HepG2 (cell line): Measurements from ENCODE around the gene SYNGR2. TPM values are rescaled to one million over a fixed set of nuclear protein-coding genes. Genes with fewer than 3 reads are reported as not detected.

Experiments
- ARID5B ChIP-seq: IDR thresholded peaks from 2 replicates; pipeline ENCODE4 v1.4.0; 2020; ENCODE audit warnings: mild to moderate bottlenecking, missing genetic modification reagents
- EP300 ChIP-seq, 3 experiments: sonication (generic) in 1 of 3; formaldehyde crosslinking in 1 of 3; IDR thresholded peaks; 2 replicates each; pipeline versions ENCODE4 v1.5.1 to v1.6.1; 2011 to 2020; ENCODE audit warnings: low read depth in 2 of 3, low read length in 2 of 3, borderline replicate concordance in 1 of 3, improper control_type of control experiment in 1 of 3, mild to moderate bottlenecking in 1 of 3, missing genetic modification reagents in 1 of 3, moderate library complexity in 1 of 3
- FOSL2 ChIP-seq: sonication (generic); formaldehyde crosslinking; IDR thresholded peaks from 2 replicates; pipeline ENCODE4 v1.4.0; 2020; ENCODE audit warnings: missing genetic modification reagents
- HDAC2 ChIP-seq: sonication (generic); formaldehyde crosslinking; IDR thresholded peaks from 2 replicates; pipeline ENCODE4 v1.4.0; 2020; ENCODE audit warnings: missing genetic modification reagents
- KLF9 ChIP-seq: IDR thresholded peaks from 2 replicates; pipeline ENCODE4 v1.6.1; 2016; ENCODE audit warnings: low read depth
- NFE2L1 ChIP-seq: sonication (generic); formaldehyde crosslinking; IDR thresholded peaks from 2 replicates; pipeline ENCODE4 v1.4.0; 2020; ENCODE audit warnings: missing genetic modification reagents, mild to moderate bottlenecking, borderline replicate concordance
- NR2F1 ChIP-seq, 2 experiments: fragments of 450-650 bp in 1 of 2; formaldehyde crosslinking in 1 of 2; IDR thresholded peaks; 2 replicates each; pipeline versions ENCODE4 v1.5.0 to v1.6.1; 2016 to 2020; ENCODE audit warnings: mild to moderate bottlenecking in 1 of 2, missing compliant biosample characterization in 1 of 2, missing genetic modification reagents in 1 of 2, moderate library complexity in 1 of 2
- RXRB ChIP-seq: IDR thresholded peaks from 2 replicates; pipeline ENCODE4 v1.6.1; 2016; ENCODE audit warnings: borderline replicate concordance, missing genetic modification reagents, missing compliant biosample characterization
- USF2 ChIP-seq, 2 experiments: sonication (generic) in 1 of 2; formaldehyde crosslinking in 1 of 2; IDR thresholded peaks; 2 replicates each; pipeline versions ENCODE4 v1.5.1 to v1.6.1; 2011 to 2020; ENCODE audit warnings: borderline replicate concordance in 1 of 2, low read depth in 1 of 2, low read length in 1 of 2, mild to moderate bottlenecking in 1 of 2, missing genetic modification reagents in 1 of 2, moderate library complexity in 1 of 2
- ZBTB40 ChIP-seq, 2 experiments: fragments of 450-650 bp in 1 of 2; sonication (generic) in 1 of 2; formaldehyde crosslinking in 1 of 2; IDR thresholded peaks; 2 replicates each; pipeline versions ENCODE4 v1.6.1 to v1.8.0; 2016 to 2022; ENCODE audit warnings: antibody characterized with exemption in 1 of 2, mild to moderate bottlenecking in 1 of 2, missing genetic modification reagents in 1 of 2
- ZNF431 ChIP-seq: sonication (generic); formaldehyde crosslinking; IDR thresholded peaks from 2 replicates; pipeline ENCODE4 v1.9.0; 2022; ENCODE audit warnings: missing genetic modification reagents, low read depth, mild to moderate bottlenecking, borderline replicate concordance
- polyA plus RNA-seq, 8 experiments: library from polyadenylated mRNA; depleted of rRNA in 3 of 8; stranded (reverse) in 7 of 8; unstranded in 1 of 8; fragments of >200 nt; fragmentation: Illumina TruSeq in 4 of 8; extraction: Trizol in 4 of 8; gene quantifications; 2 replicates each; pipeline versions ENCODE4 v1.2.1 to v1.2.3, GENCODE V29; 2011 to 2016; ENCODE audit warnings: low read depth in 4 of 8, missing spikeins in 1 of 8, mixed read lengths in 1 of 8; ENCODE audit not compliant: insufficient read depth in 1 of 8
- total RNA-seq, 5 experiments: library from RNA; depleted of rRNA; stranded (reverse); fragments of >200 nt; fragmentation: Illumina TruSeq; extraction: Trizol; gene quantifications; 2 replicates each; pipeline ENCODE4 v1.2.3, GENCODE V29; 2016; ENCODE audit warnings: low read depth in 1 of 5

Gene SYNGR2
- total and polyA plus RNA-seq, 2 of the 13 experiments (the other 11 are each of a cell fraction or from before 2014, with no cell fraction given) = 46.7 to 170 TPM

- TF ChIP-seq ZBTB40 (IDR thresholded peaks at IDR 0.05) = no peak
- TF ChIP-seq ZBTB40 (CRISPR knock-in tag; IDR thresholded peaks at IDR 0.05) = no peak
- TF ChIP-seq USF2 (IDR thresholded peaks at IDR 0.05; ENCODE audit: low read depth, low read length) = no peak
- 0 out of 2 replicates have a peak, but pooled peaks have one; percentile 31 for TF ChIP-seq USF2 (CRISPR knock-in tag; IDR thresholded peaks at IDR 0.05; ENCODE audit: borderline replicate concordance)
- TF ChIP-seq ZNF431 (CRISPR knock-in tag) = peak; percentile 92; the same call in 1 of the 2 replicates
- TF ChIP-seq EP300 (IDR thresholded peaks at IDR 0.05; ENCODE audit: low read depth in 2 of 2, low read length in 2 of 2) = peak in 1 of 2 experiments; percentile 30; a peak in 1 of 4 replicates
- TF ChIP-seq EP300 (CRISPR knock-in tag; IDR thresholded peaks at IDR 0.05; ENCODE audit: borderline replicate concordance) = no peak
- peak; percentile 23; the same call in 1 of the 2 replicates for TF ChIP-seq KLF9
- no peak for TF ChIP-seq NFE2L1
- TF ChIP-seq NR2F1 (CRISPR knock-in tag; IDR thresholded peaks at IDR 0.05) = peak in 1 of 2 experiments; percentile 71; a peak in 1 of 4 replicates
- TF ChIP-seq ARID5B (CRISPR knock-in tag) = peak; percentile 41; the same call in 1 of the 2 replicates
- peak; percentile 82; the same call in 1 of the 2 replicates for TF ChIP-seq RXRB (CRISPR knock-in tag)
- peak; percentile 28; the same call in 1 of the 2 replicates for TF ChIP-seq FOSL2 (CRISPR knock-in tag)
- TF ChIP-seq HDAC2 (CRISPR knock-in tag) = peak; percentile 59
These were observed 37.8 kb upstream of the SYNGR2 start, which contains the start of gene TMC8 (continued) for GRCh38 chr17:78130437-78131101.
